Common myeloid progenitor, CD34-positive (primary cell): ENCODE results near the gene SLC6A2.
"Not testable (repeated sequence)": the region's sequence is repeated elsewhere in the genome, so short reads cannot be mapped to it uniquely, and the experiment has no call there.

Experiments
- CTCF ChIA-PET: fragments of 350-600 bp; sonication (Branson Sonifier 250); formaldehyde crosslinking; loops from one replicate; lab custom pipeline; 2021; ENCODE audit warnings: antibody characterized with exemption; lab: Charles Lee
- POLR2A ChIA-PET: fragments of 350-600 bp; sonication (Branson Sonifier 250); formaldehyde crosslinking; loops from one replicate; lab custom pipeline; 2021; ENCODE audit warnings: antibody characterized with exemption; lab: Charles Lee
- DNase-seq, 3 donors: peaks; one replicate each; pipeline versions ENCODE4 v3.0.0 to v3.0.0-alpha.2; 2013
- H3K27ac ChIP-seq, 2 experiments: 1 replicate in 1 of 2; 2 replicates in 1 of 2; pipeline ENCODE4 v1.7.0; 2013; ENCODE audit warnings: inconsistent platforms in 2 of 2, low read length in 2 of 2, mild to moderate bottlenecking in 2 of 2, low read depth in 1 of 2, moderate library complexity in 1 of 2; ENCODE audit not compliant: severe bottlenecking in 2 of 2, insufficient read depth in 1 of 2, poor library complexity in 1 of 2
- H3K27me3 ChIP-seq, 5 experiments: replicated peaks in 2 of 5; 1 replicate in 3 of 5; 2 replicates in 2 of 5; pipeline versions ENCODE4 v1.6.1 to v1.7.0; 2013; ENCODE audit warnings: low read length in 4 of 5, mild to moderate bottlenecking in 2 of 5, moderate library complexity in 2 of 5, inconsistent platforms in 1 of 5; ENCODE audit not compliant: insufficient read depth in 5 of 5, control insufficient read depth in 4 of 5
- H3K36me3 ChIP-seq, 4 experiments: 1 replicate in 2 of 4; 2 replicates in 2 of 4; pipeline versions ENCODE4 v1.6.1 to v1.7.0; 2013; ENCODE audit warnings: low read length in 3 of 4, control low read depth in 1 of 4, mild to moderate bottlenecking in 1 of 4; ENCODE audit not compliant: control insufficient read depth in 4 of 4, insufficient read depth in 4 of 4
- H3K4me1 ChIP-seq, 4 experiments: 1 replicate in 3 of 4; 2 replicates in 1 of 4; pipeline versions ENCODE4 v1.6.1 to v1.7.1; 2013; ENCODE audit warnings: low read length in 3 of 4, mild to moderate bottlenecking in 3 of 4, control low read depth in 1 of 4, inconsistent platforms in 1 of 4, moderate library complexity in 1 of 4; ENCODE audit not compliant: control insufficient read depth in 4 of 4, insufficient read depth in 4 of 4; ENCODE audit errors: control extremely low read depth in 1 of 4
- H3K4me3 ChIP-seq, 7 experiments: 1 replicate in 4 of 7; 2 replicates in 3 of 7; pipeline versions ENCODE4 v1.5.1 to v1.7.0; 2013; ENCODE audit warnings: mild to moderate bottlenecking in 7 of 7, low read length in 6 of 7, moderate library complexity in 6 of 7, inconsistent platforms in 2 of 7, low read depth in 2 of 7, control low read depth in 1 of 7; ENCODE audit not compliant: insufficient read depth in 4 of 7, control insufficient read depth in 1 of 7; ENCODE audit errors: extremely low read depth in 1 of 7
- H3K9me3 ChIP-seq, 5 experiments: 1 replicate in 4 of 5; 2 replicates in 1 of 5; pipeline versions ENCODE4 v1.6.1 to v1.7.1; 2013; ENCODE audit warnings: low read length in 4 of 5, mild to moderate bottlenecking in 2 of 5, inconsistent platforms in 1 of 5, low read depth in 1 of 5, moderate library complexity in 1 of 5; ENCODE audit not compliant: control insufficient read depth in 4 of 5, insufficient read depth in 2 of 5; ENCODE audit errors: control extremely low read depth in 1 of 5
- WGBS: methylation state at CpG from one replicate; pipeline ENCODE4 v1.1.5; 2013; ENCODE audit not compliant: insufficient coverage; 5-methylcytosine and 5-hydroxymethylcytosine counted together

Gene SLC6A2

DNA sequence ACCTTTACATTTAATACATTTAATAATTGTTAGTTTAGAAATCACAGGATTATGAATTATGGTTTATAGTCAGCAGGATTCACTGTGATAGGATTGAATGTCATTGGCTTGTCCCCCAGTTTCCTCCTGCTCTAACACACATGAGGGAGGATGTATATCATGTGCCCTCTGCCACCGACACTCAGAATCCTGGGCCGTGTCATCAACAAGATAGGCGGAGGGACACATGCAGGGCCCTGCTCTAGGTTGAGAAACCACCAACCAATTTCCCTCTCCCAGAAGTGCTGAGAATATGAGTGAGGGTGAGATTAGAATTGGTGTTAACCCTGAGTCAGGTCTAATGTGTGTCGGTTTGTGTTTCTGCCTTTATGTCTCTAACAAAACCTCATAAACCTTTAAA, 92.0 kb downstream of the SLC6A2 start:
- H3K4me1 ChIP-seq: peaks cover 0 to 3% (median 0%) of the 10 kb centered on the region in 4 experiments
- H3K36me3 ChIP-seq: no peaks in the 10 kb centered on the region
- H3K4me3 ChIP-seq: no peak overlapping the region
- H3K27ac ChIP-seq: no peak overlapping the region
- ChIA-PET POLR2A (no interaction called here), CTCF (no interaction called here)
- DNase-seq: no peak
- WGBS: 80% methylated on average over 2 of the region's 4 CpGs
- H3K27me3 ChIP-seq: peaks cover 0 to 19% (median 2%) of the 10 kb centered on the region in 5 experiments
- peaks cover 0 to 5% (median 3%) of the 10 kb centered on the region in 5 experiments for H3K9me3 ChIP-seq

DNA sequence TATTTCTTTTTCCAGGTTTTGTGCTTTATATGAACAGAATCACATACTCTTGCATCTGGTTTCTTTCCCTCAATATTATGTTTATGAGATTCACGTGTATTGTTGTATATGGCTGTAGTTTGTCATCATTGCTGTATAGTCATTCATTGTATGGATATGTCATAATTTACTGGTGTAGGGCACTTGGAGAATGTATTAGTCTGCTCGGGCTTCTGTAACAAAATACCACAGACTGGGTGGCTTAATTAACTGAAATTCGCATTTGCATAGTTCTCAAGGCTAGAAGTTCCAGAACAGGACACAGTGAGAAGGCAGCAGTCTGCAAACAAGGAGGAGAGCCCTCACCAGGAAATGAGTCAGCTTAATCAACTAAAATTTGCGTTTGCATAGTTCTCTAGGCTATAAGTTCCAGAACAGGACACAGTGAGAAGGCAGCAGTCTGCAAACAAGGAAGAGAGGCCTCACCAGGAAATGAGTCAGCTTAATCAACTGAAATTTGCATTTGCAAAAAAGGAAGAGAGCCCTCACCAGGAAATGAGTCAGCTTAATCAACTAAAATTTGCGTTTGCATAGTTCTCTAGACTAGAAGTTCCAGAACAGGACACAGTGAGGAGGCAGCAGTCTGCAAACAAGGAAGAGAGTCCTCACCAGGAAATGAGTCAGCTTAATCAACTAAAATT, 96.8 kb downstream of the SLC6A2 start:
- peak; percentile 52 to 82 (median 77) for DNase-seq
- CTCF ChIA-PET, POLR2A ChIA-PET, H3K36me3 ChIP-seq, H3K27me3 ChIP-seq, H3K4me1 ChIP-seq: not testable (repeated sequence)
- Histone ChIP-seq H3K9me3 (peaks cover 0 to 12% (median 7%) of the 10 kb centered on the region in 5 experiments), H3K4me3 (peak overlapping the region in 1 of 7 experiments; percentile 5), H3K27ac (peak overlapping the region in 1 of 2 experiments; percentile 25)
- 62% methylated on average over 3 of the region's 5 CpGs for WGBS

DNA sequence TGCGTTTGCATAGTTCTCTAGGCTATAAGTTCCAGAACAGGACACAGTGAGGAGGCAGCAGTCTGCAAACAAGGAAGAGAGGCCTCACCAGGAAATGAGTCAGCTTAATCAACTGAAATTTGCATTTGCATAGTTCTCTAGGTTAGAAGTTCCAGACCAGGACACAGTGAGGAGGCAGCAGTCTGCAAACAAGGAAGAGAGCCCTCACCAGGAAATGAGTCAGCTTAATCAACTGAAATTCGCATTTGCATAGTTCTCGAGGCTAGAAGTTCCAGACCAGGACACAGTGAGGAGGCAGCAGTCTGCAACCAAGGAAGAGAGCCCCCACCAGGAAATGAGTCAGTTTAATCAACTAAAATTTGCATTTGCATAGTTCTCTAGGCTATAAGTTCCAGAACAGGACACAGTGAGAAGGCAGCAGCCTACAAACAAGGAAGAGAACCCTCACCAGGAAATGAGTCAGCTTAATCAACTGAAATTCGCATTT, 97.4 kb downstream of the SLC6A2 start:
- DNase-seq: peak in 2 of 3 donors; percentile 17 to 60
- POLR2A ChIA-PET: not testable (repeated sequence)

More for the DNA sequence above, 97.4 kb downstream of the SLC6A2 start:
- 58% methylated on average over 3 of the region's 4 CpGs for WGBS
- H3K27ac ChIP-seq: peak overlapping the region in 1 of 2 experiments; percentile 25
- H3K36me3 ChIP-seq, CTCF ChIA-PET, H3K4me1 ChIP-seq, H3K27me3 ChIP-seq: not testable (repeated sequence)
- H3K4me3 ChIP-seq: peak overlapping the region in 1 of 7 experiments; percentile 23
- H3K9me3 ChIP-seq: peaks cover 0 to 12% (median 7%) of the 10 kb centered on the region in 5 experiments
